ENCODE results near the gene DGKI. TPM values are rescaled to one million over a fixed set of nuclear protein-coding genes. Genes with fewer than 3 reads are reported as not detected.
A peak's percentile ranks its signal among the peaks of the same experiment; 100 is the strongest.

DGKI gene
- total RNA-seq, 1 experiment from 2014 or later = 21.6 TPM

GRCh38 chr7:137606061-137606674, 240.6 kb downstream of the DGKI start:
- DNase-seq (ENCODE audit: low read depth) = peak; percentile 42

DNA sequence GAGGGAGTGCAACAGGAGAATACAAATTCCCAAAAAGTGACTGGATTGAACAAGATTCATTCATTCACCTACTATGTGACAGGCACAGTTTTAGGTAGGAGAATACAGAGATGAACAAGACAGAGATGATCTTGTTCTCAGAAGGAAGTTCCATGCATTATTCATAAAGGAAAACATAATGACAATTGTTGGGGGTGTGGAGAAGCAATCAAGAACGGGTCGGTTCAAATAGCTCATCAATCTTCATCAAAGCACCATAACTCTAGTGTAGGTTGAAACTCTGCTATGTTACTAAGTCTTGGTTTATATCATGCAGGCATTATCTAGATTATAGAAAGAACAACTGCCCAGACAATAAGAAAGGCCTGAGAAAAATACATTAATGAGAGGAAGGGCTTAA, 243.7 kb downstream of the DGKI start:
- no peak for DNase-seq (ENCODE audit: low read depth)

GRCh38 chr7:137601642-137602041, 245.1 kb downstream of the DGKI start:
- DNase-seq (ENCODE audit: low read depth) = no peak

- DNase-seq (ENCODE audit: low read depth) = peak; percentile 36
These were observed 248.9 kb downstream of the DGKI start for GRCh38 chr7:137597856-137598255.

DNA sequence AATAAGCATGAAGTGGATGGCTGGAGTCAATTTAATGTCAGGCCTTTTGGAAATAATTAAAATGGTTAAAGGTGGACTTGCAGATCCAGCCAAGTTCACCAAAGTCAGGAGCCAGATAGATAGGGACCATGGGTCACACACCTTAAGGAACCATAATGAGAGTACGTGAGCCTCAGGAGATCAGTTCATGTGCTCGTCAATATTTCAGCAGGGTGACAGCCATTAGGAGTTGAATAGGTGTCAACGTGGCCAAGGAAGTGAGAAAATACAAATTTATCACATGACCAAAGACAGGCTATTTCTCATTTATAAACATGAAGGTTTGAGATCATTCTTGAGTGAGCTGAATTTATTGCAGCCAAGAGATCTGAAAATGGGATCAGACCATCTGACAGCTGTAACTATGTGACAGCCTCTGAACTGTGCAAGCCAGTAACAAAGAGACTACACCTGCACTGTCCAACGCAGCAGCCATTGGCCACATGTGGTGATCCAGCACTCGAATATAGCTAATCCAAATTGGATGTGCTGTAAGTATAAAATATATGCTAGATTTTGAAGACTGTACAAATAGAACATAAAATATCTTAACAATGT, 253.6 kb downstream of the DGKI start:
- DNase-seq (ENCODE audit: low read depth) = no peak

GRCh38 chr7:137592232-137592896, 254.4 kb downstream of the DGKI start:
- DNase-seq (ENCODE audit: low read depth) = peak; percentile 64

- peak; percentile 66 for DNase-seq (ENCODE audit: low read depth)
These were observed 255.3 kb downstream of the DGKI start for GRCh38 chr7:137591421-137591837.

DNA sequence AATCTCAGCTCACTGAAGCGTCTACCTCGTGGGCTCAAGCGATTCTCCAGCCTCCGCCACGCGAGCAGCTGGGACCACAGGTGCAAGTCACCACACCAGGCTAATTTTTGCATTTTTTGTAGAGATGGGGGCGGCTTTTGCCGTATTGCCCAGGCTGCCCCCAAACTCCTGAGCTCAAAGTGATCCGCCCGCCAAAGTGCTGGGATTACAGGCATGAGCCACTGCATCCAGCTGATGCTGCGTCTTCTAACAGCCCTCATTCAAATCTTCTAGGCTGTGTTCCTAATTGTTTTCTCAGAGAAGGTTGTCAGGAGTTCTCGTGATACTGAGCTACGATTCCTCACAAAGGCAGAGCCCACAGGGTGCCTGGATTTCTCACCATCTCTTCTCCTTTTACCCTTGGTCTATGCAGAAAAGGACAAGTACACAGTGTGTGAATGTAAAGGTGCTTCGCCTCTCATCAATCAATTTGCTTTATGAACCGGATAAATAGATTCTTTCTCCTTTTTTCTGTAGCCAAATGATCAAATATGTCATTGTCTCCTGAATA, 255.9 kb downstream of the DGKI start:
- DNase-seq (ENCODE audit: low read depth) = no peak

- no peak for DNase-seq (ENCODE audit: low read depth)
These were observed 256.6 kb downstream of the DGKI start for GRCh38 chr7:137590071-137590755.

- no peak for DNase-seq (ENCODE audit: low read depth)
These were observed 259.4 kb downstream of the DGKI start for GRCh38 chr7:137587326-137587725.

DNA sequence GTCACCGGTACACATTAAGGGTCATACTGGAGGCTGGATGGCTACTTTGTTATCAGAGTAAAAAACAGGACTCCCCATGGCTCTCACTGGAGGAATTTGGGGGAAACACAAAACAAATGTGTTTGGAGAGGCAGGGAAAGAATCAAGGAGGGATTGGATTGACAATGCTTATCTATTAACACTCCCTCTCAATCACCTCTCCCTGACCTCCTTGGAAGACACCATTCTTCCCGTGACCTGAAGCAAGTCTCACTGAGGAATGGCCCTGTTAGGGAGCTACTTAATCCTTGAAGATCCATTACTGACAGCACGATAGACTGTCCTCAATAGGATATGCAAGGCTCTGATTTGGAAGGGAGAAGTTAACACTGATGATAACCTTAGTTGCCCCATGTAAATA, 261.2 kb downstream of the DGKI start:
- DNase-seq (ENCODE audit: low read depth) = no peak

DNA sequence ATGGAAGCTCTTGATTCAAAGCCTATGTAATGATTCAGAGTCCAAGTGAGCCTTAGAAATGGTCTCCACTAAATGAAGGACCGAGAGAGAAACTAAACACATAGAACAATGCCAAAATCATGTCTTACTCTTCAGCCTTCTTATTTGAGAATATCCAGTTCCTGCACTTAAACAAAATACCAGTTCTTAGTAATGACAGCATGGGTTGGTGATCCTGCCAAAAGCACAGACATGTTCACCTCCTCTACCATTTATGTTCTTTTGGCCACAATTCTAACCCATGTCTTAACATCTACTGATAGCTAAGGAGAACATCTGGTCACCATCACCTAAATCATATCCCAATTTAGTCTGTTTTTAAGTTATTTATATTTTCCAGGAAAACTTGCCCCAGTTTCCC, 263.6 kb downstream of the DGKI start:
- DNase-seq (ENCODE audit: low read depth) = no peak

DNA sequence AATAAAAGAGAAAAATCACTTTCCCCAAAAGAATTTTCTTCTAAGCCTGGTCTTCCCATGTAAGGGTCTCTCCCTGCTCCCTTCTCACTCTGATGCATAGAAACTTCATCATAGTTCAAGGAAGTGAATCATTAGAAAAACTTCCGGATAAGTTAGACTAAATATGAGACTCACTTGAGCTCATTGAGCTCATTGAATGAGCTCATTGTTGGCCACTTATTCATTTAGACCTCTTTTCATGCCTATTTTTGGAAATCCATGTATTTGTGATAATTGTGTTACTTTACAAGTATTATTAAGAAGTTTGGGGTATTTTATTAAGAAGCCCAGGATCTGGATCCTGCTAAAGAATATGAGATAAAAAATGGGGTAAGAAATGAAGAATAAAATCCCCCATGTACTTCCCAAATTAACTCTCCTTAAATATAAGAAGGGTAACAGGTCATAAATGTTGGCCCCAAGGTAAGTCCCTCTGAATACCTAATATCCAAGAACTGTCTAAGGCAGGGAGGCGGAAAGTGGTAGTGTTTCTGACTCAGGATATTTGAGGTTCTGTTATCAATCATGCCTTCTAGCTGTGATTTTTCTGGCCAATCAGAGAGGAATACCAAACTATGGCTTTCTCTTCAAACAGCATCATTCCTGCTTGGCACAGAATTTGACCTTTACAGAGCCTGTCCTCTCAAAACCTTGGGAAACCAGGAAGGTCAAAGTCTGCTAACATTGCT, 266.7 kb downstream of the DGKI start:
- peak; percentile 89 for DNase-seq (ENCODE audit: low read depth)

DNA sequence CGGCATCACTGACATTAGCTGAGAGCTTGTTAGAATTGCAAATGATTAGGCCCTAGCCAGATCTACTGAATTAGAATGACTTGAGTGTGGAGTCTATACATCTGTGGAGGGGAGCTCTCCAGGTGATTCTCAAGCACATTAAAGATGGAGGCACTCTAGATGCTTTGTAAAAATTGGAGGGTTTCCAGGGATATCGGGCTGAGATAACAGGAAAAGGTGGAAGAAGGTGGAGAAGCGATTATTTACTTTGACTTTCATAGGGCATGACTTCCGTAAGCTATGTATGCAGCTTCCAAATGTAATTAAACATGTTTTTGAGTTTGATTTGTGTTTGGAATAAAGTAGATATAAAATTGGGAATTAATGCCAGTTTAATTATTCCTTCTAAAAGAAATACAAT, 268.2 kb downstream of the DGKI start:
- no peak for DNase-seq (ENCODE audit: low read depth)

DNA sequence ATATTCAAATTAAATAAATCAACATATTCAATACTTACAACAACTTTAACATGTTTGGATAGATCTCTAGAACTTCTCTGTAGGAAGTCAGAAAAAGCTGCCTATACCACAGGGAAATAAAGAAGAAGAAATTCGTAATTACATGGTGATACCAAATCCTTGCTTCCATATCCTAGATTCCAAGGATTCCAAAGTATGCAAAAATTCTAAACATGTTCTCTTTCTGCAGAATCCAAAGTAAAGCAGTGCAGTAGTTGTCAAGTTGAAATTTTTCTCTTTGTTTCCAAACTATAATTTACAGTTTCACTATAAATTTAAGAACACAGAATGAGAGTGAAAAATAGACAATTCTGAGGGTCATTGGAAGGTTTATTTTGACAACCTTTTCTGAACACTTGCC, 269.6 kb downstream of the DGKI start:
- no peak for DNase-seq (ENCODE audit: low read depth)

DNA sequence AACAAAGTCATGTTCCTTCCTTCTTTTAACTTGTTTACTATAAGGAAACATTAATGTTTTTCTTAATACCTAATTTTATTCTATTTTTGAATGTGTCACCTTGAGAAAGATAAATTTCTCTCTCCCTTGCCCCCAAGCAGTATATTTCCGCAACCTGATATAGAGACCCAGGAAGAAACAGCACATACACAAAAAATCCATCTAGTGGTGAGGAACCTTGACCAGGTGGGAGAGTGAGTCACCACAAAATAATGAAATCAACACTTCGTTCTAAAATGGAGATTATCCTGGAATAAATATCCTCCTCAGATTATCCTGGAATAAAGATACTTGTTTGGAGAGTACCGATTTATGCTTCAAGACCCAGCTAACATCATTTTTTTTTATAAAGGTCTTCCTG, 270.3 kb downstream of the DGKI start:
- peak; percentile 21 for DNase-seq (ENCODE audit: low read depth)

DNA sequence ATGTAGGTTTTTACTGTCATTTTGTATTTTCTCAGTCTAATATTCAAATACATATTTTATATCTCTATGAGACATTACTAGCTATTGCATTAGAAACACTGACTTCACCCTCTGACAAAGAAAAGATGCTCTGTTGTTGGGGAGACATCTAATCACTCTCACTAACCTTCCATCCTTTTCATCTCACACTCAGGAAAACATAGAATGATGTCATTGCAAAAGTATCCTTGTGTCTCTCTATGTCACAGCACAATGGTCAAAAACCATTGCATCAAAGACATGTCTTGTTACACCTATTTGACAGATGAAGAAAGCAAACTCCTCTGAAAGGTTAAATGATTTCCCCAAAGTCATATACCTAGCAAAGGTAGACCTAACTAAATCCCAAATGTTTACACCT, 272.0 kb downstream of the DGKI start:
- no peak for DNase-seq (ENCODE audit: low read depth)

DNA sequence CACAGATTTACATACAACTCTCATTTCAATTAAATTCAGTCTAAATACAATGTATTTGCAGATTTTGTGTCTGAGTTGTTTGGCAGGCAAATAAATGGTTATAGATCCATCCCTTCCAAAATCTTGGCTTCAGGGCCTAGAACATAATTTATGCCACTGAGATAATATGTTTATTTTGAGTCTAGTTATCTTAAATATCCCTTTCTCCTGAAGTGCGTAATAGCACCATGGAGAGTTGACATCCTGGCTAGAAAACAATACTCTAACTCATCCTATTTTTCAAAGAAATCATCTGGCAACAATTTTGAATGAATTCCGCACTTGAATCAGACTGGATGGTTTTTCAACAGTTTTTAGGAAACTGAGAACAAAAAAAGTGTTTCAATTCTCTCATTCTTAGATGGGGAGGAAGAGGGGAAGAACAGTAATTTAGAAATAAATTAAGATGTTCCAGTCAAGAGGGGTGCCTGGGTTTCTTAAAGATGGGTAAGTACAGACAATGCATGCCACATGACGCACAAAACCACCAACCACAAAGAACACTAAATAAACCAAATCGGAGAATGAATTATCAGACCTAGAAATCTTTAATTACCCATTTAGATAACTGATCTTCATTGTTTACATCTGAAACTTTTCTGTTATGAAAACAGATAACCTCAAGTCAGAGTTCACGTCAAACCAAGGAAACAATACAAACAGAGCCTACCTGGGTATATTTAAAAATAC, 274.6 kb downstream of the DGKI start:
- no peak for DNase-seq (ENCODE audit: low read depth)

GRCh38 chr7:137564677-137565076, 282.1 kb downstream of the DGKI start:
- no peak for DNase-seq (ENCODE audit: low read depth)

- DNase-seq (ENCODE audit: low read depth) = no peak
These were observed 282.8 kb downstream of the DGKI start for GRCh38 chr7:137563981-137564380.

- no peak for DNase-seq (ENCODE audit: low read depth)
These were observed 299.3 kb downstream of the DGKI start for GRCh38 chr7:137547485-137547884.

Data from HT1080 (cell line).